ENCODE results near the gene RHOD.

The RHOD gene

GRCh38 chr11:67050139-67050538 lies 6.5 kb upstream of the RHOD start:
- Mint-ChIP-seq H3K4me1 (peaks cover 7% of the 10 kb centered on the region), H3K4me3 (no peak overlapping the region), H3K36me3 (no peaks in the 10 kb centered on the region), H3K9me3 (no peaks in the 10 kb centered on the region), H3K27ac (no peak overlapping the region)
- DNase-seq (ENCODE audit: low spot score in 2 of 2) (no peak), ATAC-seq (no peak)

GRCh38 chr11:67051180-67051893 lies 5.3 kb upstream of the RHOD start:
- Mint-ChIP-seq H3K4me1 (peaks cover 12% of the 10 kb centered on the region), H3K9me3 (no peaks in the 10 kb centered on the region), H3K4me3 (no peak overlapping the region), H3K27ac (no peak overlapping the region), H3K36me3 (no peaks in the 10 kb centered on the region)
- ATAC-seq (no peak), DNase-seq (ENCODE audit: low spot score in 2 of 2) (no peak)

GRCh38 chr11:67051945-67052488 lies 4.6 kb upstream of the RHOD start:
- H3K4me1 Mint-ChIP-seq: peaks cover 8% of the 10 kb centered on the region
- H3K36me3 Mint-ChIP-seq: no peaks in the 10 kb centered on the region
- DNase-seq (ENCODE audit: low spot score in 2 of 2) (no peak), ATAC-seq (no peak)
- no peaks in the 10 kb centered on the region for H3K9me3 Mint-ChIP-seq
- H3K4me3 Mint-ChIP-seq: no peak overlapping the region
- H3K27ac Mint-ChIP-seq: no peak overlapping the region

GRCh38 chr11:67052891-67053290 lies 3.8 kb upstream of the RHOD start:
- Mint-ChIP-seq H3K27ac (no peak overlapping the region), H3K36me3 (no peaks in the 10 kb centered on the region), H3K4me3 (no peak overlapping the region), H3K9me3 (no peaks in the 10 kb centered on the region), H3K4me1 (peaks cover 8% of the 10 kb centered on the region)
- DNase-seq (ENCODE audit: low spot score in 2 of 2) (no peak), ATAC-seq (no peak)

GRCh38 chr11:67053896-67054329 lies 2.7 kb upstream of the RHOD start:
- peaks cover 8% of the 10 kb centered on the region for H3K4me1 Mint-ChIP-seq
- peak; percentile 69 for ATAC-seq
- no peaks in the 10 kb centered on the region for H3K36me3 Mint-ChIP-seq
- H3K4me3 Mint-ChIP-seq: no peak overlapping the region
- no peaks in the 10 kb centered on the region for H3K9me3 Mint-ChIP-seq
- DNase-seq (ENCODE audit: low spot score in 2 of 2): peak; percentile 27 to 67
- H3K27ac Mint-ChIP-seq: no peak overlapping the region

GRCh38 chr11:67054346-67054835 lies 2.3 kb upstream of the RHOD start:
- no peak overlapping the region for H3K4me3 Mint-ChIP-seq
- ATAC-seq (no peak), DNase-seq (ENCODE audit: low spot score in 2 of 2) (no peak)
- no peaks in the 10 kb centered on the region for H3K9me3 Mint-ChIP-seq
- peaks cover 8% of the 10 kb centered on the region for H3K4me1 Mint-ChIP-seq
- H3K27ac Mint-ChIP-seq: no peak overlapping the region
- no peaks in the 10 kb centered on the region for H3K36me3 Mint-ChIP-seq

GRCh38 chr11:67054836-67055523 lies 1.7 kb upstream of the RHOD start:
- no peak for DNase-seq (ENCODE audit: low spot score in 2 of 2)
- no peaks in the 10 kb centered on the region for H3K36me3 Mint-ChIP-seq
- peak; percentile 33 for ATAC-seq
- H3K9me3 Mint-ChIP-seq: no peaks in the 10 kb centered on the region
- H3K27ac Mint-ChIP-seq: no peak overlapping the region
- no peak overlapping the region for H3K4me3 Mint-ChIP-seq
- peaks cover 8% of the 10 kb centered on the region for H3K4me1 Mint-ChIP-seq

- Mint-ChIP-seq H3K4me1 (peaks cover 8% of the 10 kb centered on the region), H3K36me3 (no peaks in the 10 kb centered on the region), H3K4me3 (peak overlapping the region; percentile 64), H3K27ac (no peak overlapping the region), H3K9me3 (no peaks in the 10 kb centered on the region)
- no peak for DNase-seq (ENCODE audit: low spot score in 2 of 2)
- ATAC-seq: no peak
Measured at GRCh38 chr11:67055812-67056211, 835 bp upstream of the RHOD start.

GRCh38 chr11:67057205-67057672 lies 592 bp downstream of the RHOD start:
- Mint-ChIP-seq H3K27ac (no peak overlapping the region), H3K4me1 (peaks cover 8% of the 10 kb centered on the region), H3K9me3 (no peaks in the 10 kb centered on the region), H3K36me3 (no peaks in the 10 kb centered on the region), H3K4me3 (peak overlapping the region; percentile 64)
- no peak for DNase-seq (ENCODE audit: low spot score in 2 of 2)
- no peak for ATAC-seq

GRCh38 chr11:67058506-67058905 lies 1.9 kb downstream of the RHOD start:
- peaks cover 8% of the 10 kb centered on the region for H3K4me1 Mint-ChIP-seq
- H3K36me3 Mint-ChIP-seq: no peaks in the 10 kb centered on the region
- no peak for ATAC-seq
- H3K9me3 Mint-ChIP-seq: no peaks in the 10 kb centered on the region
- no peak for DNase-seq (ENCODE audit: low spot score in 2 of 2)
- no peak overlapping the region for H3K27ac Mint-ChIP-seq
- no peak overlapping the region for H3K4me3 Mint-ChIP-seq

GRCh38 chr11:67059671-67060070 lies 3.0 kb downstream of the RHOD start:
- no peak for DNase-seq (ENCODE audit: low spot score in 2 of 2)
- no peaks in the 10 kb centered on the region for H3K36me3 Mint-ChIP-seq
- H3K9me3 Mint-ChIP-seq: no peaks in the 10 kb centered on the region
- no peak overlapping the region for H3K4me3 Mint-ChIP-seq
- ATAC-seq: no peak
- peaks cover 8% of the 10 kb centered on the region for H3K4me1 Mint-ChIP-seq
- no peak overlapping the region for H3K27ac Mint-ChIP-seq

- Mint-ChIP-seq H3K4me3 (no peak overlapping the region), H3K4me1 (peaks cover 8% of the 10 kb centered on the region), H3K27ac (no peak overlapping the region), H3K36me3 (no peaks in the 10 kb centered on the region), H3K9me3 (no peaks in the 10 kb centered on the region)
- DNase-seq (ENCODE audit: low spot score in 2 of 2) (no peak), ATAC-seq (no peak)
Measured at GRCh38 chr11:67060111-67060522, 3.5 kb downstream of the RHOD start.

GRCh38 chr11:67062526-67063373 lies 6.1 kb downstream of the RHOD start:
- H3K4me1 Mint-ChIP-seq: no peaks in the 10 kb centered on the region
- no peak overlapping the region for H3K4me3 Mint-ChIP-seq
- no peaks in the 10 kb centered on the region for H3K36me3 Mint-ChIP-seq
- DNase-seq (ENCODE audit: low spot score in 2 of 2) (no peak), ATAC-seq (no peak)
- no peaks in the 10 kb centered on the region for H3K9me3 Mint-ChIP-seq
- H3K27ac Mint-ChIP-seq: no peak overlapping the region

- no peaks in the 10 kb centered on the region for H3K9me3 Mint-ChIP-seq
- H3K4me3 Mint-ChIP-seq: no peak overlapping the region
- DNase-seq (ENCODE audit: low spot score in 2 of 2): no peak
- ATAC-seq: peak; percentile 12
- H3K27ac Mint-ChIP-seq: no peak overlapping the region
- H3K4me1 Mint-ChIP-seq: no peaks in the 10 kb centered on the region
- H3K36me3 Mint-ChIP-seq: no peaks in the 10 kb centered on the region
Measured at GRCh38 chr11:67066333-67066709, 9.7 kb downstream of the RHOD start.

All from stimulated activated effector memory CD8-positive, alpha-beta T cell treated with anti-CD3 and anti-CD28 coated beads, Interleukin-12 subunit alpha, Interleukin-12 subunit beta, amount 100 ng/mL, for 72 hours (primary cell).